Transverse colon (tissue), 4 donors: ENCODE results near the gene ABCA1. TPM values are rescaled to one million over a fixed set of nuclear protein-coding genes. Genes with fewer than 3 reads are reported as not detected.
"Not testable (repeated sequence)": the region's sequence is repeated elsewhere in the genome, so short reads cannot be mapped to it uniquely, and the experiment has no call there.

Experiments
- DNase-seq: peaks from one replicate; pipeline ENCODE4 v3.0.0-alpha.2; 2019
- H3K27ac ChIP-seq, 4 donors: fragments of 200-600 bp; sonication (generic); 2 replicates each; pipeline ENCODE4 v1.5.1; 2016 to 2018; ENCODE audit warnings: inconsistent platforms in 4 of 4
- H3K27me3 ChIP-seq: fragments of 200-600 bp; sonication (generic); 2 replicates; pipeline ENCODE4 v1.5.1; 2017; ENCODE audit warnings: inconsistent platforms
- H3K36me3 ChIP-seq, 4 donors: fragments of 200-600 bp; sonication (generic); 2 replicates each; pipeline ENCODE4 v1.5.1; 2017 to 2019; ENCODE audit warnings: inconsistent platforms in 4 of 4
- H3K4me1 ChIP-seq, 4 donors: fragments of 200-600 bp; sonication (generic); 2 replicates each; pipeline ENCODE4 v1.5.1; 2017 to 2020; ENCODE audit warnings: inconsistent platforms in 4 of 4
- H3K4me3 ChIP-seq, 4 donors: fragments of 200-600 bp; sonication (generic); 1 replicate in 1 of 4; 2 replicates in 3 of 4; pipeline versions ENCODE4 v1.5.1 to v1.6.1; 2017 to 2019; ENCODE audit warnings: inconsistent platforms in 4 of 4
- H3K9me3 ChIP-seq, 2 donors: fragments of 200-600 bp; sonication (generic); 2 replicates each; pipeline ENCODE4 v1.5.1; 2017 to 2019; ENCODE audit warnings: inconsistent platforms in 2 of 2
- CTCF ChIP-seq, 5 experiments: fragments of 200-600 bp in 3 of 5; fragments of 450-650 bp in 2 of 5; sonication (generic) in 3 of 5; IDR thresholded peaks; 1 replicate in 2 of 5; 2 replicates in 3 of 5; pipeline ENCODE4 v1.5.1; 2016 to 2017; ENCODE audit warnings: antibody characterized with exemption in 5 of 5, inconsistent platforms in 3 of 5, mild to moderate bottlenecking in 2 of 5, moderate library complexity in 1 of 5
- EP300 ChIP-seq: sonication (generic); formaldehyde crosslinking; IDR thresholded peaks from one replicate; pipeline ENCODE4 v1.6.1; 2017; ENCODE audit warnings: antibody characterized with exemption, low read depth
- POLR2A ChIP-seq: fragments of 450-650 bp; IDR thresholded peaks from one replicate; pipeline ENCODE4 v1.6.1; 2016; ENCODE audit warnings: antibody characterized with exemption, mild to moderate bottlenecking, moderate library complexity
- POLR2AphosphoS5 ChIP-seq, 3 donors: sonication (generic); formaldehyde crosslinking; IDR thresholded peaks; one replicate each; pipeline ENCODE4 v1.6.1; 2016; ENCODE audit warnings: antibody characterized with exemption in 3 of 3
- WGBS, 2 donors: methylation state at CpG; one replicate each; pipeline ENCODE4 v1.1.5; 2018; ENCODE audit warnings: low coverage in 1 of 2; 5-methylcytosine and 5-hydroxymethylcytosine counted together
- in situ Hi-C, 4 donors: fragments of 200-750 bp; cut with MboI; loops; one replicate each; pipeline versions ENCODE4 v1.15.0 to v1.15.1; 2017; ENCODE audit warnings: low sequenced_read_pairs in 3 of 4, low pct_ligation_motif_present in 1 of 4, low pct_unique_long_range_greater_than_20kb in 1 of 4
- intact Hi-C: fragments of 100-400 bp; cut with DNase I; formaldehyde crosslinking; loops from one replicate; pipeline ENCODE4 v1.15.1; 2023; ENCODE audit warnings: low total_unique reads
- total RNA-seq, 4 donors: library from RNA; depleted of rRNA; stranded (reverse); fragments of >200 nt; gene quantifications; one replicate each; pipeline ENCODE4 v1.1.0, GENCODE V29; 2016

Gene ABCA1
- total RNA-seq, 4 donors from 2014 or later = 20.5 to 67.3 (median 60.5) TPM

DNA sequence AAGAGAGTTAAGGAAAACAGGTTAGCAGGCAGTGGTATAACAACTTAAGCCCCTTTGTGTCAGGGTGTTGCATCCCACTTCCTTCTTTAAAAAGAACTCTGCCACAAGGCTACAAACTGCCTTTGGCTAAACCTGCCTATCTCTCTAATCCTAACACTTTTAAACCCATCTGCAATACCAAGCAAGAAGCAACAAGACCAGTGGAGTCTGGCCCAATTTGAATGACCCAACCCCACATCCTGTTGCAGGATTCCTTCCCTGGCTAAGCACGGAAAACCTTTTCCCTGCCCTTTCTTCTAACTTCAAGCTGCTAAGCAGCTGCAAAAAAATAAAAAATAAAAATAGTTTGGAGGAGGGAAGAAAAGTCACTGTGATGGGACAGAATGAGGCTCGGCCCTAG is 27.1 kb downstream of the ABCA1 start:
- in situ Hi-C loops = loop anchor here in 1 of 4 donors (25.0 kb wide), 1 partner anchor 511 kb away; no protein-coding TSS in a partner anchor
- peaks cover 4 to 47% (median 7%) of the 10 kb centered on the region in 4 donors for H3K4me1 ChIP-seq
- intact Hi-C loops = no loop called here
- no peak for DNase-seq
- peaks cover 0 to 9% (median 0%) of the 10 kb centered on the region in 4 donors for H3K36me3 ChIP-seq
- TF ChIP-seq POLR2A = no peak
- no peak for TF ChIP-seq EP300
- TF ChIP-seq CTCF (IDR thresholded peaks at IDR 0.05) = no peak
- TF ChIP-seq POLR2AphosphoS5 (IDR thresholded peaks at IDR 0.05) = no peak
- no peaks in the 10 kb centered on the region for H3K27me3 ChIP-seq
- no peak overlapping the region for H3K4me3 ChIP-seq
- 69 to 80% methylated on average over 2 of the region's 2 CpGs for WGBS, 2 donors
- H3K9me3 ChIP-seq = no peaks in the 10 kb centered on the region
- H3K27ac ChIP-seq = no peak overlapping the region

DNA sequence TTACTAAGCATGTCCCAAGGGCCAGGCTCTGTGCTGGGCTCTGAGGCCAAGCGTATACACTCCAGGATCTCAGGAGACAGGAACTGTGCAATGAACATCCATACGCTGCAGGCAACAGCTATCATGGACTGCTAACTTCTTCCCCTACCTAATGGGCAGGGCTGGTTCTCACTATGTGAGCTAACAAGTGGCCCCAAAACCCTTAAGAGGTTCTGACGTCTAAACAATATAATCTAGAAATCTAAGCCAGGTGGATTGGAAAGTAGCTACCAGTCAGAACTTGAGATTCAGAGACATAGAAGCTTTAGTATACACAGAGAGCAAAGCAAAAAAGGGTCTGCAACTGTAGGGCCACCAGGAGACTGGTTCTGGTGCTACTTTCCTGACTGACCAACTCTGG is 27.6 kb downstream of the ABCA1 start:
- in situ Hi-C loops = loop anchor here in 1 of 4 donors (25.0 kb wide), 1 partner anchor 512 kb away; no protein-coding TSS in a partner anchor
- Histone ChIP-seq H3K27me3 (no peaks in the 10 kb centered on the region), H3K4me3 (no peak overlapping the region), H3K36me3 (peaks cover 0 to 9% (median 0%) of the 10 kb centered on the region in 4 donors), H3K9me3 (no peaks in the 10 kb centered on the region), H3K4me1 (peaks cover under 1 to 44% (median 7%) of the 10 kb centered on the region in 4 donors), H3K27ac (no peak overlapping the region)
- WGBS, 2 donors = 75% methylated on average over 3 of the region's 3 CpGs; no CpG with 5 or more reads in 1 of the 2 donors
- TF ChIP-seq CTCF (IDR thresholded peaks at IDR 0.05) (no peak), EP300 (no peak), POLR2AphosphoS5 (IDR thresholded peaks at IDR 0.05) (no peak), POLR2A (no peak)
- no peak for DNase-seq
- intact Hi-C loops = no loop called here

DNA sequence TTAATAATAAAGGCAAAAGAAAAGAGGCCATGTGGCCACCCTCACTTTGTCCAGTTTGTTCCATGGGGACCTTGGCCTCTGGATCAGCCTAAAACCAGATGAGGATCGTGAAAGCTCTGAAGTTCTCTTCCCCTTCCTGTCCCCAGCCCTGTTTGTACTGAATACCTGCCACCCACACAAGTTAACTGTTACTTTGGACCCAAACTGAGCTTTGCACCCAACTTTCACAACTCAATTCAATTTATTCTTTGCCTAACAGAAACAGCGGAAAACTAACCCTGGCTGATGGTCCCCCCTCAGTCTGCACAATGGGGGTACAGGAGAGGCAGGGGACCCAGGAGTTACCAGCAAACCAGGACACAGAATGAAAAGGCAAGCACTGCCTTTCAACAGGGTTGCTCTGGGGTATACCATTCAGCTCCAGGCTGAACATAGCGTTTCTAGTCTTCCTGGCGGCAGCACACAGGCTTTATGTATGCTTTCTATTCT is 28.2 kb downstream of the ABCA1 start:
- Histone ChIP-seq H3K9me3 (no peaks in the 10 kb centered on the region), H3K27me3 (no peaks in the 10 kb centered on the region), H3K4me3 (no peak overlapping the region), H3K4me1 (peaks cover 0 to 39% (median 8%) of the 10 kb centered on the region in 4 donors), H3K36me3 (peaks cover 0 to 9% (median 0%) of the 10 kb centered on the region in 4 donors), H3K27ac (no peak overlapping the region)
- intact Hi-C loops (no loop called here), in situ Hi-C loops (loop anchor here in 1 of 4 donors (25.0 kb wide), 1 partner anchor 512 kb away; no protein-coding TSS in a partner anchor)
- DNase-seq = no peak
- 57 to 65% methylated on average over 1 to 4 of the region's 4 CpGs for WGBS, 2 donors
- TF ChIP-seq POLR2AphosphoS5 (IDR thresholded peaks at IDR 0.05) (no peak), EP300 (no peak), POLR2A (no peak), CTCF (IDR thresholded peaks at IDR 0.05) (no peak)

DNA sequence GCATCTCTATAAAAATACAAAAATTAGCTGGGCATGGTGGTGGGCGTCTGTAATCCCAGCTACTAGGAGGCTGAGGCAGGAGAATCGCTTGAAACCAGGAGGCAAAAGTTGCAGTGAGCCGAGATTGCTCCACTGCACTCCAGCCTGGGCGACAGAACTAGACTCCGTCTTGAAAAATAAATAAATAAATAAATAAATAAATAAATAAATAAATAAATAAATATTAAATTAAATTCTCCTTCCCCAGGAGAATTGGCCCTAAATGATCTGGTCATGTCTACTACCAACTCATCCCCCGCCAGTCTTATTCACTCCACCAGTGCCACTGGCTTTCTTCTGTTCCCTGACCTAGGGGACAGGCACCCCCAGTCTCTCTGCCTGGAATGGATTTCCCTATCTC is 29.6 kb downstream of the ABCA1 start:
- H3K36me3 ChIP-seq, H3K27me3 ChIP-seq, H3K9me3 ChIP-seq, in situ Hi-C loops, H3K4me3 ChIP-seq, DNase-seq, H3K27ac ChIP-seq, intact Hi-C loops: not testable (repeated sequence)
- 80 to 96% methylated on average over 5 to 6 of the region's 6 CpGs for WGBS, 2 donors
- H3K4me1 ChIP-seq = peaks cover 0 to 39% (median 9%) of the 10 kb centered on the region in 4 donors

DNA sequence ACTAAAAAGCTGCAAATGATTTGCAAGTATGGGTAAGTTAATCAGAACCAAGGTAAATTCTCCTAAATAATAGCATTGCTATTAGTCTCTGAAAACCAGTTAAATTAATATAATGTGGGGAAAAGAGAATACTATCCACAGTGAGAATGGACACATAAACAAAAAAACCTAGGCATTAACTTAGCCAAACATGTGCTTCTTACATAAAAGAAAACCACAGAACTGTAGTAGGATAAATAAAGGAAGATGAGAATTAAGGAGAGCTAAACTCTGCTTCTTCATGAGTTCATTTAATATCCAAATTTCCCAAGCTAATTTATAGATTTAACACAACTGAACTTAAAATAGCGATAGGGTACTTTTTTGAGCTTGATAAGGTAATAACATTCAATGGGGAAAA is 31.8 kb downstream of the ABCA1 start:
- WGBS, 2 donors = 82 to 85% methylated on average over 1 of the region's 1 CpG
- no peak overlapping the region for H3K4me3 ChIP-seq
- H3K27ac ChIP-seq = no peak overlapping the region
- TF ChIP-seq POLR2A (no peak), CTCF (IDR thresholded peaks at IDR 0.05) (no peak), EP300 (no peak), POLR2AphosphoS5 (IDR thresholded peaks at IDR 0.05) (no peak)
- peaks cover 5 to 39% (median 6%) of the 10 kb centered on the region in 4 donors for H3K4me1 ChIP-seq
- intact Hi-C loops (loop anchor here (2.0 kb wide), 1 partner anchor 65 kb away; no protein-coding TSS in a partner anchor), in situ Hi-C loops (no loop called here)
- no peaks in the 10 kb centered on the region for H3K27me3 ChIP-seq
- no peak for DNase-seq
- peaks cover 0 to 4% (median 0%) of the 10 kb centered on the region in 4 donors for H3K36me3 ChIP-seq
- no peaks in the 10 kb centered on the region for H3K9me3 ChIP-seq
